PC-3 (cell line): Measurements from ENCODE around the gene RAP1B. TPM values are rescaled to one million over a fixed set of nuclear protein-coding genes. Genes with fewer than 3 reads are reported as not detected.

Source experiments
- ATAC-seq: fragments of 200-7000 bp; cut with Tn5 transposase; 2 replicates; pipeline ENCODE4 v1.9.1; 2020; ENCODE audit warnings: mild to moderate bottlenecking, moderate library complexity
- BruUV-seq: library from RNA; stranded (reverse); fragments of 400-500 nt; replicated peaks from 2 replicates; lab custom pipeline; 2021; lab: Mats Ljungman, UMichigan
- CTCF ChIA-PET: fragments of 300-600 bp; sonication (Branson Sonifier 250); formaldehyde crosslinking; loops from one replicate; lab custom pipeline; 2022; ENCODE audit warnings: antibody characterized with exemption; lab: Charles Lee
- POLR2A ChIA-PET: fragments of 300-600 bp; sonication (Branson Sonifier 250); formaldehyde crosslinking; loops from one replicate; lab custom pipeline; 2022; ENCODE audit warnings: antibody characterized with exemption; ENCODE audit not compliant: unreplicated experiment; lab: Charles Lee
- DNase-seq: peaks from one replicate; pipeline ENCODE4 v3.0.0-alpha.2; 2015
- H2AFZ ChIP-seq: fragments of 300-600 bp; sonication (generic); 2 replicates; pipeline ENCODE4 v1.6.0; 2016; ENCODE audit warnings: antibody characterized with exemption, low read length
- H3F3A ChIP-seq: fragments of 300-600 bp; sonication (generic); one replicate; pipeline ENCODE4 v1.6.0; 2017; ENCODE audit warnings: antibody characterized with exemption, low read length, control low read depth, mild to moderate bottlenecking; ENCODE audit not compliant: unreplicated experiment
- H3K27ac ChIP-seq: fragments of 300-600 bp; sonication (generic); 2 replicates; pipeline ENCODE4 v1.5.1; 2016; ENCODE audit warnings: mild to moderate bottlenecking, low read length
- H3K27me3 ChIP-seq: fragments of 300-600 bp; sonication (generic); 2 replicates; pipeline ENCODE4 v1.6.1; 2016; ENCODE audit warnings: low read length, mixed read lengths
- H3K36me3 ChIP-seq: fragments of 300-600 bp; sonication (generic); 2 replicates; pipeline ENCODE4 v1.6.1; 2016; ENCODE audit warnings: low read depth, mixed run types, low read length, mixed read lengths
- H3K4me1 ChIP-seq: fragments of 300-600 bp; sonication (generic); 2 replicates; pipeline ENCODE4 v1.5.1; 2016; ENCODE audit warnings: low read length; ENCODE audit not compliant: insufficient read depth
- H3K4me2 ChIP-seq: fragments of 300-600 bp; sonication (generic); 2 replicates; pipeline ENCODE4 v1.6.0; 2016; ENCODE audit warnings: low read length
- H3K4me3 ChIP-seq: fragments of 300-600 bp; sonication (generic); 2 replicates; pipeline ENCODE4 v1.5.1; 2016; ENCODE audit warnings: mild to moderate bottlenecking, low read length, mixed read lengths
- H3K79me2 ChIP-seq: fragments of 300-600 bp; sonication (generic); 2 replicates; pipeline ENCODE4 v1.6.1; 2017; ENCODE audit warnings: low read length, mixed read lengths
- H3K9ac ChIP-seq: fragments of 300-600 bp; sonication (generic); 2 replicates; pipeline ENCODE4 v1.6.0; 2016; ENCODE audit warnings: mild to moderate bottlenecking, low read length
- H3K9me2 ChIP-seq: fragments of 300-600 bp; sonication (generic); replicated peaks from 2 replicates; pipeline ENCODE4 v1.6.1; 2016; ENCODE audit warnings: mixed run types, low read length, mixed read lengths
- H3K9me3 ChIP-seq: fragments of 300-600 bp; sonication (generic); 2 replicates; pipeline ENCODE4 v1.6.1; 2016; ENCODE audit warnings: low read length, mixed read lengths
- H4K20me1 ChIP-seq: fragments of 300-600 bp; sonication (generic); 2 replicates; pipeline ENCODE4 v1.6.1; 2016; ENCODE audit warnings: low read length, mixed read lengths
- CTCF ChIP-seq: fragments of 300-600 bp; sonication (generic); conservative IDR thresholded peaks from 2 replicates; pipeline ENCODE4 v1.5.1; 2017; ENCODE audit warnings: antibody characterized with exemption, low read depth, mild to moderate bottlenecking, low read length
- EZH2 ChIP-seq: fragments of 300-600 bp; sonication (generic); IDR thresholded peaks from one replicate; pipeline ENCODE4 v1.6.1; 2017; ENCODE audit warnings: antibody characterized with exemption, mild to moderate bottlenecking, low read length; ENCODE audit not compliant: unreplicated experiment
- EZH2phosphoT487 ChIP-seq: fragments of 300-600 bp; sonication (generic); IDR thresholded peaks from 2 replicates; pipeline ENCODE4 v1.6.1; 2018; ENCODE audit warnings: mild to moderate bottlenecking, antibody characterized with exemption, low read length, borderline replicate concordance
- intact Hi-C: fragments of 100-400 bp; cut with micrococcal nuclease; formaldehyde crosslinking; loops from 2 replicates; pipeline ENCODE4 v1.9.0; 2023
- total RNA-seq: library from RNA; depleted of rRNA; stranded (reverse); fragments of >200 nt; gene quantifications from 2 replicates; pipeline ENCODE4 v1.2.3, GENCODE V29; 2014

RAP1B gene
- total RNA-seq, 1 experiment from 2014 or later, result 98.0 TPM

- no peaks in the 10 kb centered on the region for H3F3A ChIP-seq
- ChIA-PET POLR2A (no interaction called here), CTCF (no interaction called here)
- no peaks in the 10 kb centered on the region for H3K27me3 ChIP-seq
- H3K27ac ChIP-seq, result no peak overlapping the region
- TF ChIP-seq CTCF (no peak), EZH2phosphoT487 (no peak)
- H3K9ac ChIP-seq, result no peak overlapping the region
- ATAC-seq, result no peak
- no peak overlapping the region for H3K4me3 ChIP-seq
- no peaks in the 10 kb centered on the region for H3K9me3 ChIP-seq
- no TSS peak for BruUV-seq
- no peaks in the 10 kb centered on the region for H3K36me3 ChIP-seq
- intact Hi-C loops, result no loop called here
- no peak for DNase-seq
- H3K4me2 ChIP-seq, result no peak overlapping the region
- no peak overlapping the region for H2AFZ ChIP-seq
- H3K9me2 ChIP-seq, result no peaks in the 10 kb centered on the region
- no peaks in the 10 kb centered on the region for H4K20me1 ChIP-seq
- H3K4me1 ChIP-seq, result peaks cover 15% of the 10 kb centered on the region
- no peaks in the 10 kb centered on the region for H3K79me2 ChIP-seq
Observed at GRCh38 chr12:68578765-68579164, 31.9 kb upstream of the RAP1B start.

GRCh38 chr12:68579254-68579653 is 31.4 kb upstream of the RAP1B start:
- Histone ChIP-seq H3F3A (no peaks in the 10 kb centered on the region), H3K4me3 (no peak overlapping the region), H2AFZ (no peak overlapping the region), H3K9me3 (no peaks in the 10 kb centered on the region), H3K36me3 (no peaks in the 10 kb centered on the region), H3K27ac (no peak overlapping the region), H3K9me2 (no peaks in the 10 kb centered on the region), H3K27me3 (no peaks in the 10 kb centered on the region), H3K79me2 (no peaks in the 10 kb centered on the region), H3K9ac (no peak overlapping the region), H4K20me1 (no peaks in the 10 kb centered on the region), H3K4me2 (no peak overlapping the region), H3K4me1 (peaks cover 20% of the 10 kb centered on the region)
- ATAC-seq (no peak), DNase-seq (no peak)
- ChIA-PET POLR2A (no interaction called here), CTCF (no interaction called here)
- intact Hi-C loops, result no loop called here
- no TSS peak for BruUV-seq
- TF ChIP-seq CTCF, result no peak
- no peak for TF ChIP-seq EZH2phosphoT487
- no peak for TF ChIP-seq EZH2

GRCh38 chr12:68580911-68581310 is 29.8 kb upstream of the RAP1B start:
- no peaks in the 10 kb centered on the region for H3K36me3 ChIP-seq
- H3K4me3 ChIP-seq, result no peak overlapping the region
- ChIA-PET POLR2A (no interaction called here), CTCF (no interaction called here)
- H3K4me2 ChIP-seq, result no peak overlapping the region
- H3K9ac ChIP-seq, result no peak overlapping the region
- DNase-seq (no peak), ATAC-seq (no peak)
- no peaks in the 10 kb centered on the region for H3K27me3 ChIP-seq
- no peaks in the 10 kb centered on the region for H3F3A ChIP-seq
- H3K79me2 ChIP-seq, result no peaks in the 10 kb centered on the region
- H3K4me1 ChIP-seq, result peaks cover 28% of the 10 kb centered on the region
- no TSS peak for BruUV-seq
- no peak overlapping the region for H3K27ac ChIP-seq
- intact Hi-C loops, result loop anchor here (1.0 kb wide), 1 partner anchor 16 kb away; no protein-coding TSS in a partner anchor
- no peaks in the 10 kb centered on the region for H3K9me3 ChIP-seq
- no peaks in the 10 kb centered on the region for H4K20me1 ChIP-seq
- TF ChIP-seq EZH2phosphoT487 (no peak), EZH2 (no peak), CTCF (no peak)
- no peaks in the 10 kb centered on the region for H3K9me2 ChIP-seq
- no peak overlapping the region for H2AFZ ChIP-seq
